GM23338 (cell line): ENCODE results near the gene CORO7.

Source experiments
- ETS1 ChIP-seq: IDR thresholded peaks from 2 replicates; pipeline ENCODE4 v1.6.1; 2016; ENCODE audit warnings: antibody characterized with exemption
- EZH2phosphoT487 ChIP-seq: fragments of 200-600 bp; sonication (generic); IDR thresholded peaks from one replicate; pipeline ENCODE4 v1.8.1; 2018; ENCODE audit warnings: antibody characterized with exemption; ENCODE audit not compliant: unreplicated experiment
- TF ChIP-seq, protein P1 (sequence below), 2 experiments: fragments of 200-600 bp in 1 of 2; sonication (generic) in 1 of 2; conservative IDR thresholded peaks; 2 replicates each; pipeline versions ENCODE4 v1.5.1 to v1.6.1; 2016 to 2017; ENCODE audit warnings: antibody characterized with exemption in 2 of 2, low read depth in 2 of 2, mild to moderate bottlenecking in 2 of 2, moderate library complexity in 1 of 2

DNA sequence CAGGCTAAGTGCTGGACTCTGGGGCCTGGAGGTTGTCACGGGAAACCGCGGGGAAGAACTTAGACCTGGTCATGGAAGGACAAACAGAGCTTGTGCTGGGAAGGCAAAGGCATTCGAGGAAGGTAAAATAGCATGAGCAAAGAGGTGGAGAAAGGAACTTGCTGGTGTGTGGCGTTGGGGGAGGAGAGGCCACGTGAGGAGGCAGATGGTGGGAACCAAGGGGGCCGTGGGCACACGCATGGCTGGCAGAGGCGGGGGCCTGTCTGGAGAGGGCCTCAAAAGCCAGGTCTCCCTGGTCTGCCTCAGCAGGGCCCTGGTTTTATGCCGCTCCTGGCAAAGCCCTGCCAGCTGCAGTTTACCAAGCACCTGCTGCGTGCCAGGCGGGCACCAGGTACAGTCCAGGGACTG is 15.3 kb downstream of the CORO7 start:
- TF ChIP-seq, protein P1, sequence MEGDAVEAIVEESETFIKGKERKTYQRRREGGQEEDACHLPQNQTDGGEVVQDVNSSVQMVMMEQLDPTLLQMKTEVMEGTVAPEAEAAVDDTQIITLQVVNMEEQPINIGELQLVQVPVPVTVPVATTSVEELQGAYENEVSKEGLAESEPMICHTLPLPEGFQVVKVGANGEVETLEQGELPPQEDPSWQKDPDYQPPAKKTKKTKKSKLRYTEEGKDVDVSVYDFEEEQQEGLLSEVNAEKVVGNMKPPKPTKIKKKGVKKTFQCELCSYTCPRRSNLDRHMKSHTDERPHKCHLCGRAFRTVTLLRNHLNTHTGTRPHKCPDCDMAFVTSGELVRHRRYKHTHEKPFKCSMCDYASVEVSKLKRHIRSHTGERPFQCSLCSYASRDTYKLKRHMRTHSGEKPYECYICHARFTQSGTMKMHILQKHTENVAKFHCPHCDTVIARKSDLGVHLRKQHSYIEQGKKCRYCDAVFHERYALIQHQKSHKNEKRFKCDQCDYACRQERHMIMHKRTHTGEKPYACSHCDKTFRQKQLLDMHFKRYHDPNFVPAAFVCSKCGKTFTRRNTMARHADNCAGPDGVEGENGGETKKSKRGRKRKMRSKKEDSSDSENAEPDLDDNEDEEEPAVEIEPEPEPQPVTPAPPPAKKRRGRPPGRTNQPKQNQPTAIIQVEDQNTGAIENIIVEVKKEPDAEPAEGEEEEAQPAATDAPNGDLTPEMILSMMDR (conservative IDR thresholded peaks at IDR 0.05; ENCODE audit: low read depth in 2 of 2): no peak
- TF ChIP-seq EZH2phosphoT487 (no peak), ETS1 (no peak)
